ENCODE measurements around the gene RABIF.
"Not testable (repeated sequence)": the region's sequence is repeated elsewhere in the genome, so short reads cannot be mapped to it uniquely, and the experiment has no call there.

Gene RABIF

DNA sequence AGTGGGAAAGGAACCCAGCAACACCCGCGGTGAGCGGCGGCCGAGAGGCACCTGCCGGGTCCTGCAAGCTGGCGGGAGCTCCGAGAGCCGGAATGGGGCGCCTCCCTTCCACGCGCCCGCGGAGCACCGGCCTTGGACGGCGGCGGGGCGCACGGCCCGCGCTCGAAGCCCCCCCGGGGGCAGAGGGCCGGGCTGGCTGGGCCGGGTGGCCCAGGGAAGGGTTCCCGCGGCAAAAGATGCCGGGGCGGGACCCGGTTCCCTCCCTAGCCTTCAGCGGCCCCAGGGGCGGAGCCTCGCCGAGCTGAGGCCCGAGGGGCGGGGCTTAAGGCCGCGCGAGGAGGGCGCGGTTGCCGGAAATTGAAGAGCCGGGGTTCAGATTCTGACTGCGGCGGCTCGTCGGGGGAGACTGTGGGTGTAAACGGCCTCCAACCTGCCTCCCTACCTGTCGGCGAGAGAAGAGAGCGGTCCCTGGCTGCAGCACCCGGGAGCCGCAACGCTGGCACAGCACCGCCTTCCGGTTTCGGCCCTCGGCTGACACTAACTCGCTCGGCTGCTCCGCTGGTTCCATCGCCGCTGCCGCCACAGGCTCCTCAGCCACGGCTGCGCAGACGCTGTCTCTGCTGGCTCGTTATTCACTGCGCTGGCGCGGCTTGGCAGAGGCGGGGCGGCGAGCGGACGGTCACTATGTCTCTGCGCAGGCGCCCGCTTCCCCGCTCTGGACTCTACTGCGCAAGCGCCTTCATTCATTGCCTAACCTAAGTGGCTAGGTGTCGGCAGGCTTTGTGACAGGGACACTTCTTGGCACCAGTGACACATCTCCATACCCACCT lies at the start of gene RABIF:
Gene RABIF, minus strand, starts transcription at position 619 of the 830 bp plus-strand sequence. Its CDS starts 51 bp downstream, at position 568.
- peak; percentile 96 for DNase-seq

- DNase-seq, result no peak
Observed at GRCh38 chr1:202938287-202938925, 49.5 kb upstream of the RABIF start.

GRCh38 chr1:202936409-202936808 lies 47.5 kb upstream of the RABIF start:
- DNase-seq, result not testable (repeated sequence)

GRCh38 chr1:202935844-202936243 lies 46.9 kb upstream of the RABIF start:
- no peak for DNase-seq

DNA sequence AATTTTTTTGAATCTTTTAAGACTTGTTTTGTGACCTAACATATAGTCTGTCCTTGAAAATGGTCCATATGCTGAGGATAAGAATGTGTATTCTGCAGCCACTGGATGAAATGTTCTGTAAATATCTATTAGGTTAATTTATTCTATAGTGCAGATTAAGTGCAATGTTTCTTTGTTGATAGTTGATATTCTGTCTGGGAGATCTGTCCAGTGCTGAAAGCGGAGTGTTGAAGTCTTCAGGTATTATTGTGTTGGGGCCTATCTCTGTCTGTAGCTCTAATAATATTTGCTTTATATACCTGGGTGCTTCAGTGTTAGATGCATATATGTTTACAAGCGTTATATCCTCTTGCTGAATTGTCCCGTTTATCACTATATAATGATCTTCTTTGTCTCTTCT lies 45.8 kb upstream of the RABIF start:
- no peak for DNase-seq

- DNase-seq, result no peak
Observed at GRCh38 chr1:202932476-202932875, 43.5 kb upstream of the RABIF start.

DNA sequence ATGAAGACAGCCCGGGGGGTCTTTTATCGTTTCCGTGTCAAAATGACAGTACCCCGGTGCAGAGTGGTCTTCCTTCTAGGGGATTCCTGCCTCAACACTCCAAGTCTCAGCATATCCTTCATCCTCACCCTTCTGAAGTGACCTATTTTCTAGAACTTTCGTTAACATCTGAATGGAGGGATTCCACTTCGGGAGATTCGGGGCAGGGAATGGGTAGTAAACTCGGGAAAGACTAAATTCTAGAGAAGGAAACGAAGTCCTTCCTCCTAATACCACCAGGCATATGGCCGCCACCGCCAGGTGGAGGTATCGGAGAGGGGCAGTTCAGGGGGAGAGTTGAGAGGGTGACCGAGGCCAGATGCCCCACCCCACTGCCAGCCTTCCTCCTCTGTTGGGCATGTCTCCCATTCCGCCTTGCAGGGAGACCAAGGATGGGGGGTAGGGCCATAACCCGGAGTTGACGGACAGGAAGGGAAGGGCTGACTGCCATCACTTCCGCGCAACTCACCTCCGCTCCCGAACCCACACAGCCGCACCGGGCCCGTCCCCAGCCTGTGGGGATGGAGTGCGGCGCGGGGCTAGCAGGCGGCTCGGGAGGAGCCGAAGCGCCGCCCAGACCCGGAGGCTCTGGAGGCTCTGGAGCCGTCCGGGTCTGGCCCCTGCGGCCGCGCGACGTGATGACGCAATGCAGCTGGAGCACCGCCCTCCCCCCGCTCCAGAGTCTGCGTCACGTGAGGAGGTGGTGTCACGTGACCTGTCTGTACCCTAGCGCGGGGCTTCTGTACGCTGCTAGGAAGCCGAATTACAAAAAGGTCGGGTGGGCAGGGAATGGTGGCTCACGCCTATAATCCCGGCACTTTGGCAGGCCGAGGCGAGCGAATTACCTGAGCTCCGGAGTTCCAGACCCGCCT lies 37.9 kb upstream of the RABIF start, which contains the start of gene KLHL12:
Gene KLHL12, minus strand, starts transcription at position 654 of the 911 bp plus-strand sequence. CDS start 2,072 bp downstream, outside the sequence.
- peak; percentile 92 for DNase-seq

DNA sequence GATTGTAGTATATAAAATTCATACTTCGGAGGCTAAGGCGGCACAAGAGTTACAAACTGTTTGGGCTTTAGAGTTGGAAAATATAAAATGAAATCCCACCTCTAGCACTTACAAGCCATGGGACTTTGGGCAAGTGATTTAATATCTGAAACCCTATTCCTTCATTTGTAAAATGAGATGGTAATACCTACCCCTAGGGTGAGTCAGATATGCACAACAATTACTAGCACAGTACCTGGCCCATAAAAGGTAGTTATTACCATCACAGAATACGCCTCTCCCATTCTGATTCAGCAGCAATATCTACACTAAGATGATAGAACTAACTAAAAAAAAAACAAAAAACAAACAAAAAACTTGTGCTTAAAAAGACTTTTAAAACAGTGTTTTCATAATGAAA lies 34.6 kb upstream of the RABIF start:
- DNase-seq, result no peak

GRCh38 chr1:202919615-202920014 lies 30.7 kb upstream of the RABIF start:
- no peak for DNase-seq

GRCh38 chr1:202915146-202915545 lies 26.2 kb upstream of the RABIF start:
- DNase-seq, result no peak

- not testable (repeated sequence) for DNase-seq
Observed at GRCh38 chr1:202912476-202912875, 23.5 kb upstream of the RABIF start.

- DNase-seq, result no peak
Observed at GRCh38 chr1:202909494-202909893, 20.5 kb upstream of the RABIF start.

DNA sequence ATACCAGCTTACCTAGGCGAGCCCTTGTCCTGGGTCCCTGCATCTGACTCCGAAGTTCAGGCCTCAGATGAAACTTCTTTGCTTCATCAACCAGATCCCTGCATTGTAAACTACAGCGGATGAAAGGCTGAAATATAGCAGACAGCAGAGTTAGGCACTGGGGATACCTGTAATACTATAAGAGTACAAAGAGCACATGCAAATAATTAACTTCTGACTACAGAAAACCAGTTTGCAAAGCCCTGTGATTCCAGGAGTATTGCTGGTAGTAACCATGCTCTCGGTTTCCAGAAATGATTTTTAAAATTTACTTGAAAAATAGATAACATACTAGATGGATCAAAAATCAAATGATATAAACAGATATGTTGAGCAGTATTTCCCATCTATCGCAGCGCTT lies 20.0 kb upstream of the RABIF start:
- no peak for DNase-seq

GRCh38 chr1:202905331-202905730 lies 16.4 kb upstream of the RABIF start:
- no peak for DNase-seq

GRCh38 chr1:202903808-202904207 lies 14.9 kb upstream of the RABIF start:
- not testable (repeated sequence) for DNase-seq

- no peak for DNase-seq
Observed at GRCh38 chr1:202901555-202901954, 12.6 kb upstream of the RABIF start.

GRCh38 chr1:202892501-202892900 lies 3.6 kb upstream of the RABIF start:
- DNase-seq, result no peak

- no peak for DNase-seq
Observed at GRCh38 chr1:202890392-202890791, 1.4 kb upstream of the RABIF start.

GRCh38 chr1:202888221-202888530 lies 773 bp downstream of the RABIF start:
- DNase-seq, result no peak

DNA sequence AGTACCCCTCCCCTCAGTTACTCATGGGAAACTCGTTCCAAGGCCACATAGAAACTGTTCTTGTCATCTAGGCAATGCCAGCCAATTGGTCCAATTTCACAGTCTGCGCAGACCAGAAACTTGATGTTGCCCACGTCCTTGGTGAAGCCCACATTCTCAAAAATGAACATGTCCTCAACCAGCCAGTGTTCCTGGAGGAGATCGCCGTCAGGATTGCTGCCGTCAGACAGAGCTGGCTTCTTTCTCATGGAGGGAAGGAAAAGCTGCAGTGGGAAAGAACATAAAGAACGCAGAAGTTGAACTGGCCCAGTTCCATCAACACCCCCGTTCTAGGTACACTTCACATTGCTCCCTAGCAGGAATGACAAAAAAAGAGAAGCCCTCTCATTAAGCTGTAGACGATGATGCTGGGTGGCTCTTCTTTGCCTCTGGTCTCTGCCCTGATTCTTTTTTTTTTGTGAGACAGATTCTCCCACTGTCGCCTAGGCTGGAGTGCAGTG lies 7.9 kb downstream of the RABIF start:
- no peak for DNase-seq

GRCh38 chr1:202880062-202880461 lies 8.9 kb downstream of the RABIF start:
- DNase-seq, result no peak

DNA sequence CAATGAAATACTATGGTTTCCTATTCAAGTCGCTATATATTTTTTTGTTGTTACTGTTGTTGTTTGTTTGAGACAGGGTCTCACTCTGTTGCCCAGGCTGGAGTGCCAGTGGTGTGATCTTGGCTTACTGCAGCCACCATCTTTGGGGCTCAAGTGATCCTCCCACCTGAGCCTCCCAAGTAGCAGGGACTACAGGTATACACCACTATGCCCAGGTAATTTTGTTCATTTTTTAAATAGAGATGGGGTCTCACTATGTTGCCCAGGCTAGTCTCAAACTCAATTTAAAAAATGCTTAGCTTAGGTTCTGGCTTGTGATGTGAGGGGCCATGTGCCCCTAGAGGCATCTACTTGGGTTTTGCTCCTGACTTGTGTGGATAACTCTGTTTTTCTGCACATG lies 9.8 kb downstream of the RABIF start:
- no peak for DNase-seq

GRCh38 chr1:202873026-202873425 lies 15.9 kb downstream of the RABIF start:
- DNase-seq, result no peak

Data from activated gamma-delta T cell treated with Interleukin-2 at 50 U/mL for 16 hours (primary cell).